SK-N-SH treated with all-trans-retinoic acid at 6 μM for 48 hours (cell line): ENCODE data around the gene CACNA1B.

Experiments
- ATAC-seq: fragments of 200-7000 bp; cut with Tn5 transposase; 3 replicates; pipeline ENCODE4 v1.9.1; 2020; ENCODE audit warnings: mild to moderate bottlenecking, moderate library complexity
- ARNTL ChIP-seq: fragments of 450-650 bp; formaldehyde crosslinking; IDR thresholded peaks from 2 replicates; pipeline ENCODE4 v1.5.0; 2020; ENCODE audit warnings: low read depth, mild to moderate bottlenecking, moderate library complexity, borderline replicate concordance
- BACH2 ChIP-seq: fragments of 250-450 bp; sonication (Bioruptor Pico); IDR thresholded peaks from 2 replicates; pipeline ENCODE4 v1.9.0; 2021; ENCODE audit warnings: mild to moderate bottlenecking, borderline replicate concordance
- CREB5 ChIP-seq: fragments of 250-450 bp; sonication (Bioruptor Pico); IDR thresholded peaks from 2 replicates; pipeline ENCODE4 v1.5.1; 2020; ENCODE audit warnings: low read depth, mild to moderate bottlenecking, moderate library complexity
- CSDC2 ChIP-seq: fragments of 250-450 bp; sonication (Bioruptor Pico); IDR thresholded peaks from 2 replicates; pipeline ENCODE4 v1.5.0; 2020; ENCODE audit warnings: mild to moderate bottlenecking, moderate library complexity
- CSRNP3 ChIP-seq: fragments of 250-450 bp; sonication (Bioruptor Pico); IDR thresholded peaks from 2 replicates; pipeline ENCODE4 v1.5.1; 2021; ENCODE audit warnings: mild to moderate bottlenecking, moderate library complexity
- ESRRG ChIP-seq: fragments of 250-450 bp; sonication (Bioruptor Pico); IDR thresholded peaks from 2 replicates; pipeline ENCODE4 v1.6.1; 2021; ENCODE audit warnings: mild to moderate bottlenecking
- GLIS3 ChIP-seq: fragments of 250-450 bp; sonication (Bioruptor Pico); IDR thresholded peaks from 2 replicates; pipeline ENCODE4 v1.5.0; 2020; ENCODE audit warnings: mild to moderate bottlenecking, moderate library complexity
- ISL1 ChIP-seq: fragments of 250-450 bp; sonication (Bioruptor Pico); IDR thresholded peaks from 2 replicates; pipeline ENCODE4 v2.1.2; 2022; ENCODE audit warnings: mild to moderate bottlenecking, moderate library complexity
- OSR1 ChIP-seq: fragments of 250-450 bp; sonication (Bioruptor Pico); IDR thresholded peaks from 2 replicates; pipeline ENCODE4 v1.8.0; 2022; ENCODE audit warnings: moderate library complexity, mild to moderate bottlenecking, inconsistent platforms
- PATZ1 ChIP-seq: fragments of 250-450 bp; sonication (Bioruptor Pico); IDR thresholded peaks from 2 replicates; pipeline ENCODE4 v1.8.0; 2020; ENCODE audit warnings: mild to moderate bottlenecking, moderate library complexity, borderline replicate concordance
- POU6F1 ChIP-seq: fragments of 250-450 bp; sonication (Bioruptor Pico); IDR thresholded peaks from 2 replicates; pipeline ENCODE4 v1.8.0; 2021; ENCODE audit warnings: low read depth, mild to moderate bottlenecking, moderate library complexity, borderline replicate concordance
- PPARA ChIP-seq: fragments of 250-450 bp; sonication (Bioruptor Pico); IDR thresholded peaks from 2 replicates; pipeline ENCODE4 v1.5.0; 2020; ENCODE audit warnings: mild to moderate bottlenecking, borderline replicate concordance
- RARB ChIP-seq: fragments of 250-450 bp; sonication (Bioruptor Pico); IDR thresholded peaks from 2 replicates; pipeline ENCODE4 v1.8.0; 2021; ENCODE audit warnings: mild to moderate bottlenecking, moderate library complexity
- SNAI2 ChIP-seq: fragments of 250-450 bp; sonication (Bioruptor Pico); IDR thresholded peaks from 2 replicates; pipeline ENCODE4 v1.5.0; 2020; ENCODE audit warnings: mild to moderate bottlenecking, moderate library complexity
- TCF4 ChIP-seq: fragments of 250-450 bp; sonication (Bioruptor Pico); IDR thresholded peaks from 2 replicates; pipeline ENCODE4 v1.8.0; 2021; ENCODE audit warnings: mild to moderate bottlenecking, moderate library complexity, borderline replicate concordance
- TOX ChIP-seq: fragments of 250-450 bp; sonication (Bioruptor Pico); IDR thresholded peaks from 2 replicates; pipeline ENCODE4 v1.8.0; 2021; ENCODE audit warnings: mild to moderate bottlenecking, moderate library complexity, borderline replicate concordance
- TSHZ2 ChIP-seq: fragments of 250-450 bp; sonication (Bioruptor Pico); IDR thresholded peaks from 2 replicates; pipeline ENCODE4 v1.5.0; 2020; ENCODE audit warnings: mild to moderate bottlenecking, moderate library complexity
- ZFP3 ChIP-seq: fragments of 250-450 bp; sonication (Bioruptor Pico); IDR thresholded peaks from 2 replicates; pipeline ENCODE4 v1.5.0; 2020; ENCODE audit warnings: mild to moderate bottlenecking, moderate library complexity
- ZFP30 ChIP-seq: fragments of 450-650 bp; formaldehyde crosslinking; IDR thresholded peaks from 2 replicates; pipeline ENCODE4 v1.5.0; 2022; ENCODE audit warnings: mild to moderate bottlenecking, moderate library complexity
- ZNF565 ChIP-seq: fragments of 450-650 bp; formaldehyde crosslinking; conservative IDR thresholded peaks from 2 replicates; pipeline ENCODE4 v1.5.0; 2020; ENCODE audit warnings: low read depth, mild to moderate bottlenecking, moderate library complexity
- ZNF70 ChIP-seq: fragments of 450-650 bp; formaldehyde crosslinking; IDR thresholded peaks from 2 replicates; pipeline ENCODE4 v1.5.0; 2020; ENCODE audit warnings: mild to moderate bottlenecking, moderate library complexity
- ZNF8 ChIP-seq: fragments of 450-650 bp; formaldehyde crosslinking; IDR thresholded peaks from 2 replicates; pipeline ENCODE4 v1.5.0; 2020; ENCODE audit warnings: mild to moderate bottlenecking, moderate library complexity

Gene CACNA1B

GRCh38 chr9:138011951-138012500 lies 134.4 kb downstream of the CACNA1B start:
- no peak for TF ChIP-seq TSHZ2 (CRISPR knock-in tag)
- no peak for TF ChIP-seq BACH2 (CRISPR knock-in tag)
- TF ChIP-seq TOX (CRISPR knock-in tag): no peak
- TF ChIP-seq POU6F1 (CRISPR knock-in tag): no peak
- TF ChIP-seq RARB (CRISPR knock-in tag): no peak
- TF ChIP-seq ZNF70 (CRISPR knock-in tag): no peak
- no peak for TF ChIP-seq PATZ1 (CRISPR knock-in tag)
- TF ChIP-seq ZNF8 (CRISPR knock-in tag): no peak
- TF ChIP-seq ESRRG (CRISPR knock-in tag): no peak
- no peak for TF ChIP-seq SNAI2 (CRISPR knock-in tag)
- TF ChIP-seq ARNTL (CRISPR knock-in tag): no peak
- TF ChIP-seq GLIS3: no peak
- no peak for TF ChIP-seq ISL1
- ATAC-seq: no peak

- no peak for TF ChIP-seq ARNTL (CRISPR knock-in tag)
- no peak for TF ChIP-seq TSHZ2 (CRISPR knock-in tag)
- TF ChIP-seq TOX (CRISPR knock-in tag): no peak
- no peak for TF ChIP-seq CSRNP3
- no peak for TF ChIP-seq ZFP30 (CRISPR knock-in tag)
- TF ChIP-seq CREB5 (CRISPR knock-in tag): no peak
- TF ChIP-seq OSR1: no peak
- TF ChIP-seq ZFP3 (CRISPR knock-in tag): no peak
- no peak for TF ChIP-seq ZNF8 (CRISPR knock-in tag)
- no peak for TF ChIP-seq GLIS3
- no peak for TF ChIP-seq CSDC2
- TF ChIP-seq ISL1: no peak
- no peak for TF ChIP-seq RARB (CRISPR knock-in tag)
- TF ChIP-seq PPARA: no peak
- no peak for TF ChIP-seq ESRRG (CRISPR knock-in tag)
- no peak for TF ChIP-seq PATZ1 (CRISPR knock-in tag)
- TF ChIP-seq TCF4 (CRISPR knock-in tag): no peak
- no peak for TF ChIP-seq ZNF70 (CRISPR knock-in tag)
- no peak for TF ChIP-seq BACH2 (CRISPR knock-in tag)
- TF ChIP-seq ZNF565 (CRISPR knock-in tag): no peak
- ATAC-seq: no peak
These were observed 135.7 kb downstream of the CACNA1B start for GRCh38 chr9:138013273-138013672.
